K562 (cell line): ENCODE results near the gene SLC25A48. TPM values are rescaled to one million over a fixed set of nuclear protein-coding genes. Genes with fewer than 3 reads are reported as not detected.

Experiments used
- ATAC-seq: fragments of 200-7000 bp; cut with Tn5 transposase; 3 replicates; pipeline ENCODE4 v1.9.1; 2020; ENCODE audit warnings: moderate library complexity
- BruUV-seq: library from RNA; stranded (reverse); fragments of 400-500 nt; replicated peaks from 2 replicates; lab custom pipeline; 2021; lab: Mats Ljungman, UMichigan
- CTCF ChIA-PET: fragments of 300-600 bp; formaldehyde crosslinking; extraction: SDS; loops from one replicate; lab custom pipeline; 2021; ENCODE audit warnings: low intra/inter-chr PET ratio; lab: Yijun Ruan, JAX
- POLR2A ChIA-PET: fragments of 300-600, 350-650 bp; sonication (Branson Sonifier 250); formaldehyde crosslinking; extraction: SDS; loops from one replicate; lab custom pipeline; 2021; ENCODE audit warnings: antibody characterized with exemption, inconsistent platforms; lab: Yijun Ruan, JAX
- DNase-seq, 4 experiments: peaks; one replicate each; pipeline versions ENCODE4 v3.0.0 to v3.0.0-alpha.2; 2011 to 2018; ENCODE audit warnings: low spot score in 3 of 4, mixed read lengths in 3 of 4; ENCODE audit errors: extremely low read depth in 1 of 4
- FAIRE-seq: peaks from 2 replicates; lab custom pipeline; 2011; peaks lifted over from hg19 to GRCh38; lab: Jason Lieb, UNC
- H2AFZ ChIP-seq: 2 replicates; pipeline ENCODE4 v1.6.0; 2011; ENCODE audit warnings: low read depth, low read length, control low read depth, inconsistent platforms
- H3K27ac ChIP-seq: fragments of 200-600 bp; 3 replicates; pipeline ENCODE4 v1.8.0; 2011; ENCODE audit warnings: low read depth, mild to moderate bottlenecking, control low read depth, inconsistent platforms, low read length, moderate library complexity, mixed read lengths; ENCODE audit errors: extremely low read depth
- H3K27me3 ChIP-seq, 2 experiments: fragments of 300-600 bp in 1 of 2; 2 replicates in 1 of 2; 3 replicates in 1 of 2; pipeline versions ENCODE4 v1.6.0 to v1.8.0; 2011; ENCODE audit warnings: inconsistent platforms in 2 of 2, low read length in 2 of 2, mild to moderate bottlenecking in 1 of 2, mixed read lengths in 1 of 2, moderate library complexity in 1 of 2; ENCODE audit not compliant: control insufficient read depth in 2 of 2, insufficient read depth in 2 of 2
- H3K36me3 ChIP-seq: fragments of 300-600 bp; 3 replicates; pipeline ENCODE4 v1.8.0; 2011; ENCODE audit warnings: mild to moderate bottlenecking, low read length, inconsistent platforms; ENCODE audit not compliant: control insufficient read depth, insufficient read depth
- H3K4me1 ChIP-seq, 2 experiments: fragments of 200-600 bp in 1 of 2; replicated peaks in 1 of 2; 2 replicates in 1 of 2; 3 replicates in 1 of 2; pipeline versions ENCODE4 v1.5.1 to v1.8.0; 2011; ENCODE audit warnings: inconsistent platforms in 2 of 2, low read length in 2 of 2, mild to moderate bottlenecking in 1 of 2, mixed read lengths in 1 of 2, moderate library complexity in 1 of 2; ENCODE audit not compliant: control insufficient read depth in 2 of 2, insufficient read depth in 2 of 2
- H3K4me2 ChIP-seq: 2 replicates; pipeline ENCODE4 v1.6.1; 2011; ENCODE audit warnings: low read length, control low read depth, inconsistent platforms, mixed read lengths; ENCODE audit not compliant: insufficient read depth
- H3K4me3 ChIP-seq: fragments of 200-600 bp; sonication (generic), shearing (Covaris generic); 2 replicates; pipeline ENCODE4 v1.5.1; 2016; ENCODE audit warnings: control low read depth, inconsistent platforms
- H3K79me2 ChIP-seq: fragments of 200-600 bp; 3 replicates; pipeline ENCODE4 v1.8.0; 2011; ENCODE audit warnings: low read length, inconsistent platforms; ENCODE audit not compliant: control insufficient read depth, insufficient read depth
- H3K9ac ChIP-seq, 2 experiments: 2 replicates each; pipeline versions ENCODE4 v1.6.0 to v1.6.1; 2011; ENCODE audit warnings: low read depth in 2 of 2, low read length in 2 of 2, control low read depth in 1 of 2, inconsistent platforms in 1 of 2, mild to moderate bottlenecking in 1 of 2, mixed read lengths in 1 of 2; ENCODE audit not compliant: insufficient read depth in 1 of 2
- H3K9me1 ChIP-seq: one replicate; pipeline ENCODE4 v1.6.0; 2011; ENCODE audit warnings: inconsistent platforms, mild to moderate bottlenecking, low read length, moderate library complexity; ENCODE audit not compliant: control insufficient read depth, insufficient read depth
- H3K9me3 ChIP-seq: replicated peaks from 2 replicates; pipeline ENCODE4 v1.5.1; 2011; ENCODE audit warnings: low read depth, low read length, inconsistent platforms; ENCODE audit not compliant: control insufficient read depth, insufficient read depth
- H4K20me1 ChIP-seq: replicated peaks from 2 replicates; pipeline ENCODE4 v1.6.1; 2011; ENCODE audit warnings: low read length, inconsistent platforms, mixed read lengths; ENCODE audit not compliant: control insufficient read depth, insufficient read depth
- ESRRA ChIP-seq: fragments of 450-650 bp; IDR thresholded peaks from 2 replicates; pipeline ENCODE4 v1.6.1; 2014; ENCODE audit warnings: low read depth, mild to moderate bottlenecking, moderate library complexity, borderline replicate concordance
- HNRNPH1 ChIP-seq: fragments of 200-400 bp; formaldehyde crosslinking; optimal IDR thresholded peaks from 2 replicates; pipeline ENCODE3; 2017; ENCODE audit warnings: low read depth, mild to moderate bottlenecking, low read length, moderate library complexity
- L3MBTL2 ChIP-seq: fragments of 450-650 bp; IDR thresholded peaks from 2 replicates; pipeline ENCODE4 v1.6.1; 2016; ENCODE audit warnings: mild to moderate bottlenecking, moderate library complexity
- MNT ChIP-seq, 2 experiments: fragments of 450-650 bp; conservative IDR thresholded peaks; 2 replicates each; pipeline ENCODE4 v1.6.1; 2017; ENCODE audit warnings: mild to moderate bottlenecking in 2 of 2, moderate library complexity in 2 of 2
- NONO ChIP-seq, 2 experiments: fragments of 200-400 bp in 1 of 2; fragments of 450-650 bp in 1 of 2; formaldehyde crosslinking in 1 of 2; IDR thresholded peaks; 2 replicates each; pipeline ENCODE4 v1.6.1; 2017; ENCODE audit warnings: low read depth in 2 of 2, mild to moderate bottlenecking in 2 of 2, moderate library complexity in 2 of 2, low read length in 1 of 2
- SP2 ChIP-seq: IDR thresholded peaks from 2 replicates; pipeline ENCODE4 v1.6.1; 2011; ENCODE audit warnings: mild to moderate bottlenecking, low read depth, low read length, moderate library complexity; ENCODE audit not compliant: poor library complexity, severe bottlenecking; ENCODE audit errors: extremely low read depth
- ZBTB34 ChIP-seq: fragments of 250-450 bp; sonication (Bioruptor Pico); IDR thresholded peaks from 2 replicates; pipeline ENCODE4 v1.8.0; 2021; ENCODE audit warnings: mild to moderate bottlenecking, moderate library complexity
- WGBS: fragments of 100-300 bp; shearing (Covaris generic); methylation state at CpG from one replicate; pipeline ENCODE4 v1.1.6; 2016; ENCODE audit warnings: low coverage, mixed read lengths; ENCODE audit not compliant: insufficient coverage; ENCODE audit errors: missing lambda C conversion rate; 5-methylcytosine and 5-hydroxymethylcytosine counted together
- in situ Hi-C: fragments of 300-500 bp; cut with MboI; formaldehyde crosslinking; loops from 4 replicates; pipeline ENCODE4 v1.15.0; 2018; ENCODE audit warnings: inconsistent platforms, mixed read lengths
- intact Hi-C: fragments of 100-400 bp; cut with micrococcal nuclease; formaldehyde crosslinking; loops from 2 replicates; pipeline ENCODE4 v1.14.2; 2022
- polyA plus RNA-seq, 8 experiments: library from polyadenylated mRNA; depleted of rRNA in 4 of 8; stranded (reverse) in 5 of 8; unstranded in 3 of 8; fragments of >200 nt; fragmentation: Nextera tagmentation in 2 of 8; fragmentation: Illumina TruSeq in 1 of 8; extraction: Ambion mirVana in 2 of 8; extraction: Trizol in 1 of 8; gene quantifications; 2 replicates each; pipeline versions ENCODE4 v1.2.1 to v1.2.3, GENCODE V29; 2011 to 2014; ENCODE audit warnings: inconsistent platforms in 1 of 8, missing spikeins in 1 of 8
- total RNA-seq, 7 experiments: library from RNA; depleted of rRNA in 6 of 7; stranded (reverse); fragments of >200 nt in 6 of 7; fragmentation: Illumina TruSeq in 2 of 7; extraction: Trizol in 2 of 7; gene quantifications; 2 replicates each; pipeline versions ENCODE4 v1.2.1 to v1.2.3, GENCODE V29; 2011 to 2021; ENCODE audit warnings: low replicate concordance in 1 of 7
- TF ChIP-seq, protein P1 (sequence below): fragments of 250-450 bp; sonication (Bioruptor Pico); IDR thresholded peaks from 2 replicates; pipeline ENCODE4 v1.8.0; 2022; ENCODE audit warnings: moderate library complexity, mild to moderate bottlenecking, inconsistent platforms
- TF ChIP-seq, protein P2 (sequence below), 2 experiments: fragments of 450-650 bp; formaldehyde crosslinking in 1 of 2; IDR thresholded peaks; 2 replicates each; pipeline versions ENCODE4 v1.4.0 to v1.6.1; 2014 to 2020; ENCODE audit warnings: mild to moderate bottlenecking in 2 of 2, borderline replicate concordance in 1 of 2, low read depth in 1 of 2

Gene SLC25A48
- total and polyA plus RNA-seq, 9 of the 15 experiments (the other 6 are each of a cell fraction or from before 2014, with no cell fraction given), result 0.08 to 0.35 (median 0.23) TPM; not detected in 1

DNA sequence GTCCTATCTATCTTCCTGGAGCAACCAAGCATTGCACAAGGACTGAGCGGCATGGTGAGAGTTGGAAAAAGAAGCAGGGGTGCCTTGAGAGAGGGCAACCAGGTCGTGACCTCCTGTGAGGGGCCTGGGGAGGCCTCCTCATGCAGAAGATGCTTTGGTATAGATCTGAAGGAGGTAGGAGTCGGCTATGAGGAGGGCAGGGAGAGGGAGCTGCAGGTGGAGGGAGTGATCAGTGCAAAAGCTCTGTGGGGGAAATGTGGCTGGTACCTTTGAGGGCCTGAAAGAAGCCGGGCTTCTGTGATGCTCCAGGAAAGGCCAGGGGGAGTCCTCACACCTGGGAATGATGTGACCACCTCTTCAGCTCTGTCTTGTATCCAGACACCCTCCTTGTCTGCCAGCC lies 3.6 kb upstream of the SLC25A48 start:
- ATAC-seq, result no peak
- Histone ChIP-seq H3K9me3 (no peaks in the 10 kb centered on the region), H3K9me1 (no peaks in the 10 kb centered on the region), H4K20me1 (peaks cover 3% of the 10 kb centered on the region; the same call in 1 of the 2 replicates), H3K27ac (no peak overlapping the region), H3K79me2 (no peaks in the 10 kb centered on the region), H3K4me1 (peaks cover 0 to 9% of the 10 kb centered on the region in 2 experiments; a peak in 1 of 5 replicates), H3K27me3 (peaks cover 2 to 62% of the 10 kb centered on the region in 2 experiments; a peak in 3 of 5 replicates), H3K36me3 (no peaks in the 10 kb centered on the region), H3K9ac (no peak overlapping the region), H2AFZ (no peak overlapping the region), H3K4me2 (no peak overlapping the region), H3K4me3 (no peak overlapping the region)
- in situ Hi-C loops (loop anchor here (5.0 kb wide), 1 partner anchor 274 kb away; no protein-coding TSS in a partner anchor), intact Hi-C loops (loop anchor here (2.0 to 5.0 kb wide), 3 partner anchors 270 to 364 kb away; no protein-coding TSS in a partner anchor)
- ChIA-PET POLR2A (interaction anchor here (1.0 kb wide), 1 partner anchor 270 kb away, joined by 3 read pairs; no protein-coding TSS in a partner anchor), CTCF (interaction anchor here (1.0 to 1.9 kb wide), 4 partner anchors 264 to 369 kb away, joined by 4 to 17 read pairs (median 8); no protein-coding TSS in a partner anchor)
- no TSS peak for BruUV-seq
- WGBS, result 6% methylated on average over 4 of the region's 4 CpGs
- DNase-seq, result no peak
- no peak for FAIRE-seq
- TF ChIP-seq MNT (conservative IDR thresholded peaks at IDR 0.05), result no peak
- no peak for TF ChIP-seq SP2
- TF ChIP-seq HNRNPH1, result no peak
- no peak for TF ChIP-seq L3MBTL2
- TF ChIP-seq ZBTB34 (CRISPR knock-in tag), result no peak
- TF ChIP-seq NONO (IDR thresholded peaks at IDR 0.05; ENCODE audit: low read depth in 2 of 2, low read length in 1 of 2), result no peak
- TF ChIP-seq, protein P1, sequence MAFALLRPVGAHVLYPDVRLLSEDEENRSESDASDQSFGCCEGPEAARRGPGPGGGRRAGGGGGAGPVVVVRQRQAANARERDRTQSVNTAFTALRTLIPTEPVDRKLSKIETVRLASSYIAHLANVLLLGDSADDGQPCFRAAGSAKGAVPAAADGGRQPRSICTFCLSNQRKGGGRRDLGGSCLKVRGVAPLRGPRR (CRISPR knock-in tag), result no peak
- no peak for TF ChIP-seq ESRRA
- TF ChIP-seq, protein P2, sequence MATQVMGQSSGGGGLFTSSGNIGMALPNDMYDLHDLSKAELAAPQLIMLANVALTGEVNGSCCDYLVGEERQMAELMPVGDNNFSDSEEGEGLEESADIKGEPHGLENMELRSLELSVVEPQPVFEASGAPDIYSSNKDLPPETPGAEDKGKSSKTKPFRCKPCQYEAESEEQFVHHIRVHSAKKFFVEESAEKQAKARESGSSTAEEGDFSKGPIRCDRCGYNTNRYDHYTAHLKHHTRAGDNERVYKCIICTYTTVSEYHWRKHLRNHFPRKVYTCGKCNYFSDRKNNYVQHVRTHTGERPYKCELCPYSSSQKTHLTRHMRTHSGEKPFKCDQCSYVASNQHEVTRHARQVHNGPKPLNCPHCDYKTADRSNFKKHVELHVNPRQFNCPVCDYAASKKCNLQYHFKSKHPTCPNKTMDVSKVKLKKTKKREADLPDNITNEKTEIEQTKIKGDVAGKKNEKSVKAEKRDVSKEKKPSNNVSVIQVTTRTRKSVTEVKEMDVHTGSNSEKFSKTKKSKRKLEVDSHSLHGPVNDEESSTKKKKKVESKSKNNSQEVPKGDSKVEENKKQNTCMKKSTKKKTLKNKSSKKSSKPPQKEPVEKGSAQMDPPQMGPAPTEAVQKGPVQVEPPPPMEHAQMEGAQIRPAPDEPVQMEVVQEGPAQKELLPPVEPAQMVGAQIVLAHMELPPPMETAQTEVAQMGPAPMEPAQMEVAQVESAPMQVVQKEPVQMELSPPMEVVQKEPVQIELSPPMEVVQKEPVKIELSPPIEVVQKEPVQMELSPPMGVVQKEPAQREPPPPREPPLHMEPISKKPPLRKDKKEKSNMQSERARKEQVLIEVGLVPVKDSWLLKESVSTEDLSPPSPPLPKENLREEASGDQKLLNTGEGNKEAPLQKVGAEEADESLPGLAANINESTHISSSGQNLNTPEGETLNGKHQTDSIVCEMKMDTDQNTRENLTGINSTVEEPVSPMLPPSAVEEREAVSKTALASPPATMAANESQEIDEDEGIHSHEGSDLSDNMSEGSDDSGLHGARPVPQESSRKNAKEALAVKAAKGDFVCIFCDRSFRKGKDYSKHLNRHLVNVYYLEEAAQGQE (IDR thresholded peaks at IDR 0.05; ENCODE audit: borderline replicate concordance), result no peak
- TF ChIP-seq, protein P2 (CRISPR knock-in tag; IDR thresholded peaks at IDR 0.05; ENCODE audit: low read depth), result no peak
